Endothelial cell of umbilical vein (primary cell): ENCODE results near the gene RAP1GDS1. TPM values are rescaled to one million over a fixed set of nuclear protein-coding genes. Genes with fewer than 3 reads are reported as not detected.
"Not testable (repeated sequence)": the region's sequence is repeated elsewhere in the genome, so short reads cannot be mapped to it uniquely, and the experiment has no call there.

Experiments
- BruUV-seq: library from RNA; stranded (reverse); fragments of 400-500 nt; replicated peaks from 2 replicates; lab custom pipeline; 2021; lab: Mats Ljungman, UMichigan
- CTCF ChIA-PET: fragments of 300-600, 350-600 bp; sonication (Branson Sonifier 250); formaldehyde crosslinking; loops from one replicate; lab custom pipeline; 2021; ENCODE audit warnings: antibody characterized with exemption, inconsistent platforms; lab: Charles Lee
- POLR2A ChIA-PET: fragments of 300-600, 350-600 bp; sonication (Branson Sonifier 250); formaldehyde crosslinking; loops from one replicate; lab custom pipeline; 2021; ENCODE audit warnings: antibody characterized with exemption, inconsistent platforms; lab: Charles Lee
- DNase-seq: peaks from one replicate; pipeline ENCODE4 v3.0.0-alpha.2; 2011; ENCODE audit warnings: low read depth, low spot score
- FAIRE-seq: peaks from 2 replicates; lab custom pipeline; 2011; peaks lifted over from hg19 to GRCh38; lab: Jason Lieb, UNC
- H2AFZ ChIP-seq: 2 replicates; pipeline ENCODE4 v1.6.0; 2012; ENCODE audit warnings: low read depth, low read length, control low read depth, inconsistent platforms
- H3K27ac ChIP-seq: 2 replicates; pipeline ENCODE4 v1.5.1; 2011; ENCODE audit warnings: low read depth, mild to moderate bottlenecking, control low read depth, low read length, moderate library complexity; ENCODE audit not compliant: insufficient read depth
- H3K27me3 ChIP-seq, 2 experiments: 2 replicates each; pipeline versions ENCODE4 v1.6.0 to v1.6.1; 2011; ENCODE audit warnings: low read length in 2 of 2, mixed read lengths in 1 of 2; ENCODE audit not compliant: control insufficient read depth in 2 of 2, insufficient read depth in 2 of 2
- H3K36me3 ChIP-seq, 2 experiments: 2 replicates in 1 of 2; 3 replicates in 1 of 2; pipeline ENCODE4 v1.5.1; 2011; ENCODE audit warnings: low read length in 2 of 2, mild to moderate bottlenecking in 1 of 2, moderate library complexity in 1 of 2; ENCODE audit not compliant: control insufficient read depth in 2 of 2, insufficient read depth in 2 of 2; ENCODE audit errors: extremely low read depth in 1 of 2
- H3K4me1 ChIP-seq: 3 replicates; pipeline ENCODE4 v1.5.1; 2011; ENCODE audit warnings: mild to moderate bottlenecking, low read length; ENCODE audit not compliant: control insufficient read depth, insufficient read depth; ENCODE audit errors: extremely low read depth
- H3K4me2 ChIP-seq: 2 replicates; pipeline ENCODE4 v1.6.1; 2011; ENCODE audit warnings: low read length, control low read depth, mixed read lengths; ENCODE audit not compliant: insufficient read depth
- H3K4me3 ChIP-seq, 3 experiments: fragments of 200-600 bp in 1 of 3; sonication (generic), shearing (Covaris generic) in 1 of 3; replicated peaks in 1 of 3; 2 replicates each; pipeline ENCODE4 v1.5.1; 2011 to 2016; ENCODE audit warnings: control low read depth in 3 of 3, low read length in 3 of 3, mild to moderate bottlenecking in 2 of 3, inconsistent platforms in 1 of 3, low read depth in 1 of 3, moderate library complexity in 1 of 3; ENCODE audit not compliant: insufficient read depth in 1 of 3
- H3K79me2 ChIP-seq: 2 replicates; pipeline ENCODE4 v1.6.0; 2012; ENCODE audit warnings: low read length, inconsistent platforms; ENCODE audit not compliant: control insufficient read depth, insufficient read depth
- H3K9ac ChIP-seq: replicated peaks from 2 replicates; pipeline ENCODE3; 2011; ENCODE audit warnings: low read length, control low read depth; ENCODE audit not compliant: insufficient read depth; ENCODE audit errors: extremely low read depth
- H3K9me1 ChIP-seq: replicated peaks from 3 replicates; pipeline ENCODE4 v1.6.0; 2011; ENCODE audit warnings: mild to moderate bottlenecking, low read length; ENCODE audit not compliant: control insufficient read depth, insufficient read depth; ENCODE audit errors: extremely low read depth
- H3K9me3 ChIP-seq: replicated peaks from 2 replicates; pipeline ENCODE4 v1.5.1; 2012; ENCODE audit warnings: low read length, inconsistent platforms; ENCODE audit not compliant: control insufficient read depth, insufficient read depth
- H4K20me1 ChIP-seq: replicated peaks from 2 replicates; pipeline ENCODE3; 2011; ENCODE audit warnings: mild to moderate bottlenecking, low read length; ENCODE audit not compliant: control insufficient read depth, insufficient read depth; ENCODE audit errors: extremely low read depth
- EZH2 ChIP-seq: IDR thresholded peaks from 2 replicates; pipeline ENCODE4 v1.6.1; 2012; ENCODE audit warnings: borderline replicate concordance, low read depth, mild to moderate bottlenecking, moderate library complexity, low read length, inconsistent platforms; ENCODE audit not compliant: severe bottlenecking
- FOS ChIP-seq: IDR thresholded peaks from 2 replicates; pipeline ENCODE4 v1.6.1; 2011; ENCODE audit warnings: mild to moderate bottlenecking, low read length, moderate library complexity, borderline replicate concordance; ENCODE audit not compliant: insufficient read depth
- MYC ChIP-seq: IDR thresholded peaks from one replicate; pipeline ENCODE4 v1.6.1; 2011; ENCODE audit warnings: mild to moderate bottlenecking, low read depth, low read length
- POLR2A ChIP-seq: IDR thresholded peaks from 2 replicates; pipeline ENCODE4 v1.6.1; 2012; ENCODE audit warnings: low read depth, mild to moderate bottlenecking, control low read depth, low read length
- POLR2AphosphoS5 ChIP-seq: IDR thresholded peaks from 2 replicates; pipeline ENCODE4 v1.6.1; 2012; ENCODE audit warnings: low read depth, mild to moderate bottlenecking, control low read depth, low read length, moderate library complexity; ENCODE audit not compliant: insufficient read depth
- dilution Hi-C: fragments of 300-500 bp; cut with MboI; formaldehyde crosslinking; loops from one replicate; pipeline ENCODE4 v1.15.0; 2019; ENCODE audit warnings: low sequenced_read_pairs; ENCODE audit not compliant: extremely low pct_ligation_motif_present
- intact Hi-C: fragments of 100-400 bp; cut with micrococcal nuclease; formaldehyde crosslinking; loops from one replicate; pipeline ENCODE4 v1.10.0; 2022
- polyA plus RNA-seq, 4 experiments: library from polyadenylated mRNA; depleted of rRNA in 3 of 4; stranded (reverse) in 3 of 4; unstranded in 1 of 4; fragments of >200 nt; gene quantifications; 2 replicates each; pipeline versions ENCODE4 v1.2.1 to v1.2.3, GENCODE V29; 2011 to 2012; ENCODE audit warnings: missing spikeins in 1 of 4
- total RNA-seq: library from RNA; stranded (reverse); gene quantifications from 2 replicates; pipeline ENCODE4 v1.2.3, GENCODE V29; 2021
- TF ChIP-seq, protein P1 (sequence below): IDR thresholded peaks from 2 replicates; pipeline ENCODE4 v1.6.1; 2011; ENCODE audit not compliant: insufficient read depth, insufficient read length

The RAP1GDS1 gene
- total and polyA plus RNA-seq, 2 donors (not counting 3 experiments of a cell fraction or from before 2014, with no cell fraction given): 17.6 to 52.8 TPM

DNA sequence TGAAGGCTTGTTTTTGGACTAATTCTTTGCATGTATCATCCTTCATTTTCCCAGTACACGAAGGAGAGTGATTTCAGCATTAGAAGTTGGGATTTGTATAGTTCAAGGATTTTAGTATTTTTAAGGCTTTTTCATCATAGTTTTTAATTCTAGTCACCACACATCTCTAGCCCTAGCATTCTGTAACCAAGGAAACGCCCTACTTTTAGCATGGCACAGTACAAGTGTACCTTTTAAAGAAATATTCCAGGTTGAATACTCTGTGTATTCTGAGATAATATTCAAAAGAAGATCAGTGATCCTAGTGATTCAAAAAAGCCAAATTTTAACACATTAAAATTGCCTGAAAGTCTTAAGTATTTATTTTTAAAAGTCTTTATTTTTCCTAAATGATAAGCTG is 150.5 kb downstream of the RAP1GDS1 start:
- no TSS peak for BruUV-seq
- Histone ChIP-seq H3K27ac (no peak overlapping the region), H3K9ac (no peak overlapping the region), H3K4me3 (no peak overlapping the region), H2AFZ (no peak overlapping the region), H3K79me2 (no peaks in the 10 kb centered on the region), H3K4me2 (no peak overlapping the region), H4K20me1 (no peaks in the 10 kb centered on the region), H3K9me3 (no peaks in the 10 kb centered on the region), H3K27me3 (no peaks in the 10 kb centered on the region), H3K9me1 (no peaks in the 10 kb centered on the region), H3K36me3 (no peaks in the 10 kb centered on the region), H3K4me1 (no peaks in the 10 kb centered on the region)
- TF ChIP-seq FOS: no peak
- TF ChIP-seq MYC: no peak
- TF ChIP-seq POLR2A: no peak
- no peak for TF ChIP-seq POLR2AphosphoS5
- TF ChIP-seq, protein P1, sequence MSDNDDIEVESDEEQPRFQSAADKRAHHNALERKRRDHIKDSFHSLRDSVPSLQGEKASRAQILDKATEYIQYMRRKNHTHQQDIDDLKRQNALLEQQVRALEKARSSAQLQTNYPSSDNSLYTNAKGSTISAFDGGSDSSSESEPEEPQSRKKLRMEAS: no peak
- intact Hi-C loops: no loop called here
- DNase-seq: no peak
- POLR2A ChIA-PET: no interaction called here
- no peak for FAIRE-seq
- CTCF ChIA-PET: no interaction called here
- dilution Hi-C loops: no loop called here

DNA sequence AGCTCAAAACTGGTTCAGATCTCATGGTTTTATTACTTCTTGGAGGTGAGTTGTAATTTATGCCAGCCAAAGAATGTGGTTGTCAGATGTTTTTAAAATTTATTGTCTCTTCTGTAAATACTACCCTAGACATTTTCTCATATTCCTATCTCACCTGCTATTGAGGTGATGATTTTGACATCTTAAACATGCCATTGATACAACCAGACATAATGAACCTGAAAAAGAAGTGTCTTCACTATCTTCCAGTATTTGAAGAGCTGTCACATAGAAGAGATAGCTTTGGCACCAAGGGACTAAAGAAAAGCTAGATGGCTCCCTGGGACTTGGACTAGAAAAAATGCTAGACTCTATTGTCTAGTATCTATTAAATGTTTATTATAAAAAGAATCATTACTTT is 155.7 kb downstream of the RAP1GDS1 start:
- POLR2A ChIA-PET: no interaction called here
- no peak overlapping the region for H2AFZ ChIP-seq
- no peak overlapping the region for H3K27ac ChIP-seq
- H3K9ac ChIP-seq: no peak overlapping the region
- no peaks in the 10 kb centered on the region for H3K4me1 ChIP-seq
- no peak overlapping the region for H3K4me3 ChIP-seq
- H3K9me3 ChIP-seq: no peaks in the 10 kb centered on the region
- TF ChIP-seq FOS: no peak
- TF ChIP-seq, protein P1: no peak
- no peak for TF ChIP-seq POLR2AphosphoS5
- TF ChIP-seq EZH2: no peak
- no peak for TF ChIP-seq MYC
- no TSS peak for BruUV-seq
- no peaks in the 10 kb centered on the region for H3K27me3 ChIP-seq
- no peaks in the 10 kb centered on the region for H4K20me1 ChIP-seq
- intact Hi-C loops (no loop called here), dilution Hi-C loops (no loop called here)
- FAIRE-seq (no peak), DNase-seq (no peak)
- H3K9me1 ChIP-seq: no peaks in the 10 kb centered on the region
- no peaks in the 10 kb centered on the region for H3K79me2 ChIP-seq
- CTCF ChIA-PET: interaction anchor here (0.9 kb wide), 2 partner anchors 9 to 16 kb away, joined by 3 to 4 read pairs; no protein-coding TSS in a partner anchor
- H3K36me3 ChIP-seq: peaks cover 2 to 4% of the 10 kb centered on the region in 2 experiments
- H3K4me2 ChIP-seq: no peak overlapping the region

DNA sequence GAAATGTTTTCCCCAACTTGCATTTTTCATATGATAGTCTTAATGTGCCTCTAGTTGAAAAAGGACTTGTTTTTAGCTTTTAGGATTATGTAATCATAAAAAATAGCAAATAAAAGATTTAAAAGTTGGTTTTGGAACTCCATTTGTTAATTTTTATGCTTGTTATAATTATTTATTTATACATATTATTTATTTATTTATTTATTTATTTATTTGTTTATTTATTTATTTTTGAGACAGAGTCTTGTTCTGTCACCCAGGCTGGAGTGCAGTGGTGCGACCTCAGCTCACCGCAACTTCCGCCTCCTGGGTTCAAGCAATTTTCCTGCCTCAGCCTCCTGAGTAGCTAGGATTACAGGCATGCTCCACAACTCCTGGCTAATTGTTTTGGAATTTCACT is 159.0 kb downstream of the RAP1GDS1 start:
- H3K4me1 ChIP-seq, H3K79me2 ChIP-seq, intact Hi-C loops, H4K20me1 ChIP-seq, CTCF ChIA-PET, H3K4me2 ChIP-seq, H3K9me3 ChIP-seq, H3K9ac ChIP-seq, H3K36me3 ChIP-seq, H3K4me3 ChIP-seq, BruUV-seq, H3K27ac ChIP-seq, DNase-seq, POLR2A ChIA-PET, H2AFZ ChIP-seq, H3K27me3 ChIP-seq, FAIRE-seq, dilution Hi-C loops, H3K9me1 ChIP-seq: not testable (repeated sequence)
